NT2/D1 (cell line): ENCODE results near the gene UGT1A3.

Source experiments
- DNase-seq: peaks from one replicate; pipeline ENCODE4 v3.0.0-alpha.2; 2011; ENCODE audit warnings: low read depth, low spot score
- H3K27me3 ChIP-seq: 2 replicates; pipeline ENCODE4 v1.6.0; 2011; ENCODE audit warnings: mild to moderate bottlenecking; ENCODE audit not compliant: insufficient read length, insufficient read depth
- H3K36me3 ChIP-seq: 2 replicates; pipeline ENCODE4 v1.6.1; 2011; ENCODE audit warnings: mild to moderate bottlenecking, low read length, mixed read lengths; ENCODE audit not compliant: insufficient read depth, insufficient read length
- H3K4me1 ChIP-seq: 2 replicates; pipeline ENCODE4 v1.5.1; 2011; ENCODE audit not compliant: insufficient read depth, insufficient read length
- H3K4me3 ChIP-seq: 2 replicates; pipeline ENCODE4 v1.5.1; 2011; ENCODE audit warnings: low read depth; ENCODE audit not compliant: insufficient read length
- H3K9ac ChIP-seq: 2 replicates; pipeline ENCODE4 v1.6.0; 2011; ENCODE audit warnings: low read depth; ENCODE audit not compliant: insufficient read length
- H3K9me3 ChIP-seq: 2 replicates; pipeline ENCODE4 v1.5.1; 2011; ENCODE audit warnings: mild to moderate bottlenecking, low read length; ENCODE audit not compliant: insufficient read depth
- SUZ12 ChIP-seq: IDR thresholded peaks from 2 replicates; pipeline ENCODE4 v1.6.1; 2011; ENCODE audit not compliant: insufficient read length, insufficient read depth; ENCODE audit errors: extremely low read depth
- YY1 ChIP-seq: IDR thresholded peaks from 2 replicates; pipeline ENCODE4 v1.6.1; 2011; ENCODE audit not compliant: insufficient read length, insufficient read depth
- ZNF274 ChIP-seq: IDR thresholded peaks from 2 replicates; pipeline ENCODE4 v1.6.1; 2011; ENCODE audit warnings: mild to moderate bottlenecking, low read depth, low read length

The UGT1A3 gene

GRCh38 chr2:233764264-233764663 lies 35.4 kb downstream of the UGT1A3 start:
- DNase-seq = no peak
- Histone ChIP-seq H3K27me3 (no peaks in the 10 kb centered on the region), H3K4me1 (no peaks in the 10 kb centered on the region), H3K4me3 (no peak overlapping the region), H3K9ac (no peak overlapping the region), H3K36me3 (no peaks in the 10 kb centered on the region), H3K9me3 (no peaks in the 10 kb centered on the region)
- TF ChIP-seq YY1 = no peak
- no peak for TF ChIP-seq ZNF274
- TF ChIP-seq SUZ12 = no peak

GRCh38 chr2:233764761-233765160 lies 35.9 kb downstream of the UGT1A3 start:
- no peaks in the 10 kb centered on the region for H3K36me3 ChIP-seq
- DNase-seq = no peak
- no peak overlapping the region for H3K9ac ChIP-seq
- H3K4me1 ChIP-seq = no peaks in the 10 kb centered on the region
- no peaks in the 10 kb centered on the region for H3K27me3 ChIP-seq
- no peaks in the 10 kb centered on the region for H3K9me3 ChIP-seq
- no peak for TF ChIP-seq YY1
- TF ChIP-seq SUZ12 = no peak
- no peak overlapping the region for H3K4me3 ChIP-seq

- no peak for DNase-seq
- no peak for TF ChIP-seq ZNF274
- no peak for TF ChIP-seq SUZ12
- no peak for TF ChIP-seq YY1
- Histone ChIP-seq H3K36me3 (no peaks in the 10 kb centered on the region), H3K9me3 (no peaks in the 10 kb centered on the region), H3K4me3 (no peak overlapping the region), H3K27me3 (no peaks in the 10 kb centered on the region), H3K4me1 (no peaks in the 10 kb centered on the region), H3K9ac (no peak overlapping the region)
Observed at GRCh38 chr2:233766416-233766815, 37.6 kb downstream of the UGT1A3 start.

GRCh38 chr2:233768076-233768475 lies 39.2 kb downstream of the UGT1A3 start:
- DNase-seq = peak; percentile 13
- no peaks in the 10 kb centered on the region for H3K36me3 ChIP-seq
- TF ChIP-seq ZNF274 = no peak
- TF ChIP-seq YY1 = no peak
- no peak for TF ChIP-seq SUZ12
- H3K9ac ChIP-seq = no peak overlapping the region
- no peaks in the 10 kb centered on the region for H3K9me3 ChIP-seq
- no peaks in the 10 kb centered on the region for H3K27me3 ChIP-seq
- no peaks in the 10 kb centered on the region for H3K4me1 ChIP-seq
- H3K4me3 ChIP-seq = no peak overlapping the region

- Histone ChIP-seq H3K9ac (no peak overlapping the region), H3K27me3 (no peaks in the 10 kb centered on the region), H3K9me3 (no peaks in the 10 kb centered on the region), H3K36me3 (no peaks in the 10 kb centered on the region), H3K4me3 (no peak overlapping the region), H3K4me1 (no peaks in the 10 kb centered on the region)
- no peak for DNase-seq
- TF ChIP-seq YY1 (no peak), SUZ12 (no peak), ZNF274 (no peak)
Observed at GRCh38 chr2:233769260-233769659, 40.4 kb downstream of the UGT1A3 start.

- no peaks in the 10 kb centered on the region for H3K4me1 ChIP-seq
- H3K9ac ChIP-seq = no peak overlapping the region
- no peak for TF ChIP-seq YY1
- TF ChIP-seq ZNF274 = no peak
- TF ChIP-seq SUZ12 = no peak
- H3K36me3 ChIP-seq = no peaks in the 10 kb centered on the region
- no peaks in the 10 kb centered on the region for H3K27me3 ChIP-seq
- H3K9me3 ChIP-seq = peaks cover 16% of the 10 kb centered on the region; the same call in 1 of the 2 replicates
- no peak overlapping the region for H3K4me3 ChIP-seq
- no peak for DNase-seq
Observed at GRCh38 chr2:233772153-233772552, 43.3 kb downstream of the UGT1A3 start.

GRCh38 chr2:233772583-233772982 lies 43.7 kb downstream of the UGT1A3 start:
- H3K36me3 ChIP-seq = no peaks in the 10 kb centered on the region
- TF ChIP-seq SUZ12 = no peak
- no peak for TF ChIP-seq ZNF274
- no peak for TF ChIP-seq YY1
- no peaks in the 10 kb centered on the region for H3K4me1 ChIP-seq
- no peak for DNase-seq
- H3K4me3 ChIP-seq = no peak overlapping the region
- no peaks in the 10 kb centered on the region for H3K27me3 ChIP-seq
- H3K9ac ChIP-seq = no peak overlapping the region
- peaks cover 16% of the 10 kb centered on the region; the same call in 1 of the 2 replicates for H3K9me3 ChIP-seq

- Histone ChIP-seq H3K27me3 (no peaks in the 10 kb centered on the region), H3K9ac (no peak overlapping the region), H3K9me3 (peaks cover 16% of the 10 kb centered on the region; the same call in 1 of the 2 replicates), H3K36me3 (no peaks in the 10 kb centered on the region), H3K4me3 (no peak overlapping the region), H3K4me1 (no peaks in the 10 kb centered on the region)
- DNase-seq = no peak
- TF ChIP-seq ZNF274 (no peak), SUZ12 (no peak), YY1 (no peak)
Observed at GRCh38 chr2:233773854-233774253, 45.0 kb downstream of the UGT1A3 start.
